B cell (primary cell): ENCODE results near the gene CCL22. TPM values are rescaled to one million over a fixed set of nuclear protein-coding genes. Genes with fewer than 3 reads are reported as not detected.

Experiments used
- ATAC-seq: fragments of 200-7000 bp; cut with Tn5 transposase; one replicate; pipeline ENCODE4 v1.10.0; 2021; ENCODE audit warnings: low read depth, mild to moderate bottlenecking, moderate number of reproducible peaks, moderate library complexity
- CTCF ChIA-PET: fragments of 350-600 bp; sonication (Branson Sonifier 250); formaldehyde crosslinking; loops from one replicate; lab custom pipeline; 2021; ENCODE audit warnings: antibody characterized with exemption, inconsistent platforms; lab: Charles Lee
- POLR2A ChIA-PET: fragments of 350-600 bp; sonication (Branson Sonifier 250); formaldehyde crosslinking; loops from one replicate; lab custom pipeline; 2021; ENCODE audit warnings: antibody characterized with exemption; lab: Charles Lee
- DNase-seq: peaks from one replicate; pipeline ENCODE4 v3.0.0; 2013
- H2AFZ ChIP-seq: 2 replicates; pipeline ENCODE4 v1.6.1; 2012; ENCODE audit warnings: mild to moderate bottlenecking, low read depth, low read length; ENCODE audit not compliant: insufficient read depth, poor library complexity, severe bottlenecking
- H3K27ac ChIP-seq, 2 donors: 1 replicate in 1 of 2; 2 replicates in 1 of 2; pipeline ENCODE4 v1.5.1; 2012 to 2013; ENCODE audit warnings: low read length in 2 of 2, mild to moderate bottlenecking in 2 of 2, moderate library complexity in 1 of 2
- H3K27me3 ChIP-seq, 4 experiments: fragments of 200-600 bp in 1 of 4; sonication (generic) in 1 of 4; replicated peaks in 1 of 4; 1 replicate in 2 of 4; 2 replicates in 2 of 4; pipeline versions ENCODE4 v1.6.1 to v1.7.0; 2013 to 2016; ENCODE audit warnings: low read length in 3 of 4, mild to moderate bottlenecking in 2 of 4, mixed read lengths in 1 of 4, moderate library complexity in 1 of 4; ENCODE audit not compliant: insufficient read depth in 4 of 4, control insufficient read depth in 3 of 4; ENCODE audit errors: control extremely low read depth in 1 of 4
- H3K36me3 ChIP-seq, 2 experiments: replicated peaks in 1 of 2; 1 replicate in 1 of 2; 2 replicates in 1 of 2; pipeline versions ENCODE4 v1.6.1 to v1.7.1; 2013; ENCODE audit warnings: low read length in 1 of 2; ENCODE audit not compliant: insufficient read depth in 2 of 2, control insufficient read depth in 1 of 2; ENCODE audit errors: control extremely low read depth in 1 of 2, extremely low read depth in 1 of 2
- H3K4me1 ChIP-seq, 2 donors: fragments of 200-600 bp in 1 of 2; sonication (generic) in 1 of 2; 1 replicate in 1 of 2; 2 replicates in 1 of 2; pipeline versions ENCODE4 v1.5.1 to v1.6.1; 2013 to 2017; ENCODE audit warnings: low read length in 2 of 2; ENCODE audit not compliant: control insufficient read depth in 2 of 2, insufficient read depth in 2 of 2
- H3K4me2 ChIP-seq: replicated peaks from 2 replicates; pipeline ENCODE3; 2012; ENCODE audit warnings: mild to moderate bottlenecking, low read depth, low read length; ENCODE audit not compliant: poor library complexity, severe bottlenecking
- H3K4me3 ChIP-seq, 5 experiments: fragments of 200-600 bp in 1 of 5; sonication (generic) in 1 of 5; 1 replicate in 3 of 5; 2 replicates in 2 of 5; pipeline versions ENCODE4 v1.5.1 to v1.7.0; 2011 to 2016; ENCODE audit warnings: low read length in 4 of 5, mild to moderate bottlenecking in 4 of 5, low read depth in 2 of 5, control low read depth in 1 of 5, moderate library complexity in 1 of 5; ENCODE audit not compliant: insufficient read depth in 1 of 5; ENCODE audit errors: control extremely low read depth in 1 of 5, extremely low read depth in 1 of 5
- H3K79me2 ChIP-seq: fragments of 200-600 bp; sonication (generic); one replicate; pipeline ENCODE4 v1.6.0; 2016; ENCODE audit warnings: low read length; ENCODE audit not compliant: control insufficient read depth, insufficient read depth
- H3K9ac ChIP-seq: fragments of 200-600 bp; sonication (generic); 2 replicates; pipeline ENCODE4 v1.6.1; 2017; ENCODE audit warnings: mild to moderate bottlenecking, low read length, moderate library complexity
- H3K9me3 ChIP-seq, 3 donors: one replicate each; pipeline versions ENCODE4 v1.6.1 to v1.7.1; 2013; ENCODE audit warnings: low read length in 2 of 3; ENCODE audit not compliant: control insufficient read depth in 2 of 3, insufficient read depth in 1 of 3; ENCODE audit errors: control extremely low read depth in 1 of 3
- H4K20me1 ChIP-seq: 2 replicates; pipeline ENCODE4 v1.6.0; 2012; ENCODE audit warnings: mild to moderate bottlenecking, low read length; ENCODE audit not compliant: insufficient read depth, control insufficient read depth, poor library complexity, severe bottlenecking
- H3K27ac Mint-ChIP-seq: one replicate; pipeline ENCODE4 v1.8.0; 2021; ENCODE audit warnings: mixed read lengths
- H3K27me3 Mint-ChIP-seq: one replicate; pipeline ENCODE4 v1.8.0; 2021; ENCODE audit warnings: mixed read lengths
- H3K4me1 Mint-ChIP-seq: one replicate; pipeline ENCODE4 v1.8.0; 2021; ENCODE audit warnings: mixed read lengths
- H3K4me3 Mint-ChIP-seq: one replicate; pipeline ENCODE4 v1.8.0; 2021; ENCODE audit warnings: mixed read lengths
- H3K9me3 Mint-ChIP-seq: one replicate; pipeline ENCODE4 v1.8.0; 2022; ENCODE audit warnings: mixed read lengths; ENCODE audit not compliant: insufficient read depth
- EZH2 ChIP-seq: IDR thresholded peaks from 2 replicates; pipeline ENCODE4 v1.6.1; 2012; ENCODE audit warnings: borderline replicate concordance, low read depth, mild to moderate bottlenecking, moderate library complexity, low read length; ENCODE audit not compliant: insufficient read depth, poor library complexity, severe bottlenecking
- WGBS: methylation state at CpG from one replicate; pipeline ENCODE4 v1.1.5; 2013; ENCODE audit warnings: missing lambda C conversion rate; ENCODE audit not compliant: insufficient coverage; 5-methylcytosine and 5-hydroxymethylcytosine counted together
- intact Hi-C: fragments of 100-400 bp; cut with micrococcal nuclease; formaldehyde crosslinking; loops from one replicate; pipeline ENCODE4 v1.10.0; 2022
- polyA plus RNA-seq: library from polyadenylated mRNA; depleted of rRNA; stranded (reverse); fragments of >200 nt; gene quantifications from 2 replicates; pipeline ENCODE4 v1.2.3, GENCODE V29; 2012
- total RNA-seq, 2 donors: library from RNA; stranded (reverse); fragments of 120-200 nt in 1 of 2; gene quantifications; 1 replicate in 1 of 2; 2 replicates in 1 of 2; pipeline versions ENCODE4 v1.2.3 to v1.2.4, GENCODE V29; 2013 to 2022
- TF ChIP-seq, protein P1 (sequence below): fragments of 200-600 bp; IDR thresholded peaks from one replicate; pipeline ENCODE4 v1.8.0; 2022; ENCODE audit warnings: antibody characterized with exemption, mild to moderate bottlenecking

The CCL22 gene
- total and polyA plus RNA-seq, 2 donors (not counting 1 experiment from before 2014, with no cell fraction given): 0.04 to 91.5 TPM

DNA sequence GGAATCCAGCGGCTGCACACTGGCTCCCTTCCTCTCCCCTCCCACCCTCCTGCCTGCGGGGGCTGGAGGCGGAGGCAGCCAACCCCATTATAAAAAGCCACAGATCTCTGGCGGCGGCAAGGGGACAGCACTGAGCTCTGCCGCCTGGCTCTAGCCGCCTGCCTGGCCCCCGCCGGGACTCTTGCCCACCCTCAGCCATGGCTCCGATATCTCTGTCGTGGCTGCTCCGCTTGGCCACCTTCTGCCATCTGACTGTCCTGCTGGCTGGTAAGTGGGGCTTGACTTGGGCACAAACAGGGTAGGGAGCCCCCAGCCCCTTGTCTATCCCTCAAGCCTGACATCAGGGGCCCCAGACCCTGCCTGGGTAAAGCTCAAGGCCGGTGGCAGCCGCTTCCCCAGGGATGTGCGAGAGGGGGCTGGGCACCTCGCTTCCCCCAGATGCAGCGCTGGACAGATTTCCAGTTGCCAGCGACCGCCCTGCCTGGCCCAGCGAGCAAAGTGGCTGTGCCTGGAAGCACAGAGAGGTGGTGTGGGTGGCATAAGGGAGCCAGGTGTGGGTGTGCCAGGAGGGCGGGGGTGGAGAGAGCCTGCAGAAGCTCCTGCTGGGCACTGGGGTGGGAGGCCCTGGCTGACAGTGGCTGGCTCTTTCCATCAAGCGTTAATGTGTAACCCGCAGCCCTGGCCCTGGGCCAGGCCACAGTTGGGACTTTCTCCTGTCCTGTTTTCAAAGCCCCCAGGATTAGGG is 14.0 kb downstream of the CCL22 start, which contains the start of gene CX3CL1:
CX3CL1 (plus strand) TSS at position 119 of the 745 bp plus-strand sequence; CDS start at position 198, 79 bp downstream.
- intact Hi-C loops: no loop called here

More for the DNA sequence above, 14.0 kb downstream of the CCL22 start, which contains the start of gene CX3CL1:
- no peak within 1 kb of the TSS for H3K4me3 Mint-ChIP-seq
- no peak for TF ChIP-seq EZH2
- TF ChIP-seq, protein P1, sequence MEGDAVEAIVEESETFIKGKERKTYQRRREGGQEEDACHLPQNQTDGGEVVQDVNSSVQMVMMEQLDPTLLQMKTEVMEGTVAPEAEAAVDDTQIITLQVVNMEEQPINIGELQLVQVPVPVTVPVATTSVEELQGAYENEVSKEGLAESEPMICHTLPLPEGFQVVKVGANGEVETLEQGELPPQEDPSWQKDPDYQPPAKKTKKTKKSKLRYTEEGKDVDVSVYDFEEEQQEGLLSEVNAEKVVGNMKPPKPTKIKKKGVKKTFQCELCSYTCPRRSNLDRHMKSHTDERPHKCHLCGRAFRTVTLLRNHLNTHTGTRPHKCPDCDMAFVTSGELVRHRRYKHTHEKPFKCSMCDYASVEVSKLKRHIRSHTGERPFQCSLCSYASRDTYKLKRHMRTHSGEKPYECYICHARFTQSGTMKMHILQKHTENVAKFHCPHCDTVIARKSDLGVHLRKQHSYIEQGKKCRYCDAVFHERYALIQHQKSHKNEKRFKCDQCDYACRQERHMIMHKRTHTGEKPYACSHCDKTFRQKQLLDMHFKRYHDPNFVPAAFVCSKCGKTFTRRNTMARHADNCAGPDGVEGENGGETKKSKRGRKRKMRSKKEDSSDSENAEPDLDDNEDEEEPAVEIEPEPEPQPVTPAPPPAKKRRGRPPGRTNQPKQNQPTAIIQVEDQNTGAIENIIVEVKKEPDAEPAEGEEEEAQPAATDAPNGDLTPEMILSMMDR: no peak
- ChIA-PET POLR2A (no interaction called here), CTCF (no interaction called here)
- H3K36me3 ChIP-seq: no peaks in the 10 kb centered on the region
- H3K27me3 Mint-ChIP-seq: peaks cover 3% of the 10 kb centered on the region
- H2AFZ ChIP-seq: no peak within 1 kb of the TSS
- 78% methylated on average over 20 of the region's 23 CpGs for WGBS
- no peaks in the 10 kb centered on the region for H3K9me3 ChIP-seq
- no peak for ATAC-seq
- no peak for DNase-seq
- peaks cover 4 to 6% of the 10 kb centered on the region in 2 donors for H3K4me1 ChIP-seq
- no peak within 1 kb of the TSS for H3K27ac Mint-ChIP-seq
- H3K27me3 ChIP-seq: peaks cover 0 to 7% (median 1%) of the 10 kb centered on the region in 4 experiments
- no peaks in the 10 kb centered on the region for H4K20me1 ChIP-seq
- no peaks in the 10 kb centered on the region for H3K9me3 Mint-ChIP-seq
- H3K9ac ChIP-seq: no peak within 1 kb of the TSS
- H3K4me1 Mint-ChIP-seq: peaks cover 9% of the 10 kb centered on the region
- H3K79me2 ChIP-seq: no peaks in the 10 kb centered on the region
- no peak within 1 kb of the TSS for H3K4me3 ChIP-seq
- no peak within 1 kb of the TSS for H3K27ac ChIP-seq
- no peak within 1 kb of the TSS for H3K4me2 ChIP-seq
